ENCODE data around the gene TMEM187.

The TMEM187 gene

GRCh38 chrX:153954558-153955227 is 17.9 kb upstream of the TMEM187 start:
- no peak for TF ChIP-seq REST (IDR thresholded peaks at IDR 0.05; ENCODE audit: low read depth)
- TF ChIP-seq FOXM1 (IDR thresholded peaks at IDR 0.05; ENCODE audit: borderline replicate concordance, low read depth), result no peak
- no peak for TF ChIP-seq CEBPB (IDR thresholded peaks at IDR 0.05)
- TF ChIP-seq YY1 (IDR thresholded peaks at IDR 0.05; ENCODE audit: low read depth), result no peak
- no peak for TF ChIP-seq ZBTB7A (IDR thresholded peaks at IDR 0.05; ENCODE audit: low read depth)
- TF ChIP-seq MAX (IDR thresholded peaks at IDR 0.05), result no peak
- TF ChIP-seq USF1 (IDR thresholded peaks at IDR 0.05), result no peak
- no peak for TF ChIP-seq NFIC (IDR thresholded peaks at IDR 0.05)
- TF ChIP-seq CREB1 (IDR thresholded peaks at IDR 0.05; ENCODE audit: low read depth), result no peak
- TF ChIP-seq RAD21 (IDR thresholded peaks at IDR 0.05; ENCODE audit: low read depth), result no peak
- no peak for TF ChIP-seq TCF12 (IDR thresholded peaks at IDR 0.05; ENCODE audit: low read depth)
- TF ChIP-seq TEAD4 (IDR thresholded peaks at IDR 0.05), result no peak
- no peak for TF ChIP-seq EP300 (IDR thresholded peaks at IDR 0.05; ENCODE audit: borderline replicate concordance)
- TF ChIP-seq EGR1 (IDR thresholded peaks at IDR 0.05), result no peak
- TF ChIP-seq TAF1 (IDR thresholded peaks at IDR 0.05; ENCODE audit: low read depth), result no peak

GRCh38 chrX:153955228-153955732 is 17.3 kb upstream of the TMEM187 start:
- TF ChIP-seq EGR1 (IDR thresholded peaks at IDR 0.05), result no peak
- TF ChIP-seq ZBTB7A (IDR thresholded peaks at IDR 0.05; ENCODE audit: low read depth), result no peak

- no peak for TF ChIP-seq RAD21 (IDR thresholded peaks at IDR 0.05; ENCODE audit: low read depth)
- TF ChIP-seq TAF1 (IDR thresholded peaks at IDR 0.05; ENCODE audit: low read depth), result no peak
- TF ChIP-seq YY1 (IDR thresholded peaks at IDR 0.05; ENCODE audit: low read depth), result no peak
- no peak for TF ChIP-seq CREB1 (IDR thresholded peaks at IDR 0.05; ENCODE audit: low read depth)
- TF ChIP-seq TEAD4 (IDR thresholded peaks at IDR 0.05), result no peak
- no peak for TF ChIP-seq EP300 (IDR thresholded peaks at IDR 0.05; ENCODE audit: borderline replicate concordance)
- TF ChIP-seq REST (IDR thresholded peaks at IDR 0.05; ENCODE audit: low read depth), result no peak
- no peak for TF ChIP-seq EGR1 (IDR thresholded peaks at IDR 0.05)
- no peak for TF ChIP-seq CEBPB (IDR thresholded peaks at IDR 0.05)
- no peak for TF ChIP-seq NFIC (IDR thresholded peaks at IDR 0.05)
- no peak for TF ChIP-seq USF1 (IDR thresholded peaks at IDR 0.05)
- TF ChIP-seq ZBTB7A (IDR thresholded peaks at IDR 0.05; ENCODE audit: low read depth), result no peak
- no peak for TF ChIP-seq FOXM1 (IDR thresholded peaks at IDR 0.05; ENCODE audit: borderline replicate concordance, low read depth)
These were observed 16.3 kb upstream of the TMEM187 start for GRCh38 chrX:153956044-153956907.

GRCh38 chrX:153957224-153957623 is 15.3 kb upstream of the TMEM187 start:
- TF ChIP-seq EP300 (IDR thresholded peaks at IDR 0.05; ENCODE audit: borderline replicate concordance) (no peak), FOXM1 (IDR thresholded peaks at IDR 0.05; ENCODE audit: borderline replicate concordance, low read depth) (no peak), TCF12 (IDR thresholded peaks at IDR 0.05; ENCODE audit: low read depth) (no peak), CREB1 (IDR thresholded peaks at IDR 0.05; ENCODE audit: low read depth) (no peak)

- TF ChIP-seq TEAD4 (IDR thresholded peaks at IDR 0.05), result no peak
- TF ChIP-seq REST (IDR thresholded peaks at IDR 0.05; ENCODE audit: low read depth), result no peak
- no peak for TF ChIP-seq EP300 (IDR thresholded peaks at IDR 0.05; ENCODE audit: borderline replicate concordance)
- no peak for TF ChIP-seq RAD21 (IDR thresholded peaks at IDR 0.05; ENCODE audit: low read depth)
- TF ChIP-seq USF1 (IDR thresholded peaks at IDR 0.05), result no peak
- no peak for TF ChIP-seq CREB1 (IDR thresholded peaks at IDR 0.05; ENCODE audit: low read depth)
- TF ChIP-seq ZBTB7A (IDR thresholded peaks at IDR 0.05; ENCODE audit: low read depth), result no peak
- TF ChIP-seq YY1 (IDR thresholded peaks at IDR 0.05; ENCODE audit: low read depth), result no peak
- no peak for TF ChIP-seq EGR1 (IDR thresholded peaks at IDR 0.05)
- TF ChIP-seq NFIC (IDR thresholded peaks at IDR 0.05), result no peak
- TF ChIP-seq TCF12 (IDR thresholded peaks at IDR 0.05; ENCODE audit: low read depth), result no peak
- TF ChIP-seq CEBPB (IDR thresholded peaks at IDR 0.05), result no peak
- no peak for TF ChIP-seq MAX (IDR thresholded peaks at IDR 0.05)
- no peak for TF ChIP-seq FOXM1 (IDR thresholded peaks at IDR 0.05; ENCODE audit: borderline replicate concordance, low read depth)
- no peak for TF ChIP-seq TAF1 (IDR thresholded peaks at IDR 0.05; ENCODE audit: low read depth)
These were observed 13.9 kb upstream of the TMEM187 start for GRCh38 chrX:153958605-153959004.
